Stomach smooth muscle (tissue), 2 donors: ENCODE data around the gene PPM1G.

Experiments used
- H3K27ac ChIP-seq: one replicate; pipeline ENCODE4 v1.7.0; 2013; ENCODE audit warnings: mild to moderate bottlenecking, low read length, inconsistent platforms
- H3K27me3 ChIP-seq, 2 donors: one replicate each; pipeline ENCODE4 v1.7.0; 2013; ENCODE audit warnings: low read length in 2 of 2; ENCODE audit not compliant: insufficient read depth in 2 of 2, control insufficient read depth in 1 of 2
- H3K36me3 ChIP-seq, 2 donors: one replicate each; pipeline ENCODE4 v1.7.0; 2013; ENCODE audit warnings: low read length in 2 of 2; ENCODE audit not compliant: control insufficient read depth in 2 of 2, insufficient read depth in 2 of 2
- H3K4me1 ChIP-seq: one replicate; pipeline ENCODE4 v1.7.0; 2013; ENCODE audit warnings: low read length; ENCODE audit not compliant: control insufficient read depth, insufficient read depth
- H3K4me3 ChIP-seq, 2 donors: one replicate each; pipeline ENCODE4 v1.7.0; 2013; ENCODE audit warnings: low read length in 2 of 2
- H3K9ac ChIP-seq, 2 donors: one replicate each; pipeline ENCODE4 v1.7.0; 2013; ENCODE audit warnings: low read length in 2 of 2, mild to moderate bottlenecking in 1 of 2
- H3K9me3 ChIP-seq, 2 donors: one replicate each; pipeline ENCODE4 v1.7.0; 2013; ENCODE audit warnings: low read length in 2 of 2; ENCODE audit not compliant: control insufficient read depth in 2 of 2
- donor health status: healthy.
- donor health status: Pancreatic carcinoma.

The PPM1G gene

DNA sequence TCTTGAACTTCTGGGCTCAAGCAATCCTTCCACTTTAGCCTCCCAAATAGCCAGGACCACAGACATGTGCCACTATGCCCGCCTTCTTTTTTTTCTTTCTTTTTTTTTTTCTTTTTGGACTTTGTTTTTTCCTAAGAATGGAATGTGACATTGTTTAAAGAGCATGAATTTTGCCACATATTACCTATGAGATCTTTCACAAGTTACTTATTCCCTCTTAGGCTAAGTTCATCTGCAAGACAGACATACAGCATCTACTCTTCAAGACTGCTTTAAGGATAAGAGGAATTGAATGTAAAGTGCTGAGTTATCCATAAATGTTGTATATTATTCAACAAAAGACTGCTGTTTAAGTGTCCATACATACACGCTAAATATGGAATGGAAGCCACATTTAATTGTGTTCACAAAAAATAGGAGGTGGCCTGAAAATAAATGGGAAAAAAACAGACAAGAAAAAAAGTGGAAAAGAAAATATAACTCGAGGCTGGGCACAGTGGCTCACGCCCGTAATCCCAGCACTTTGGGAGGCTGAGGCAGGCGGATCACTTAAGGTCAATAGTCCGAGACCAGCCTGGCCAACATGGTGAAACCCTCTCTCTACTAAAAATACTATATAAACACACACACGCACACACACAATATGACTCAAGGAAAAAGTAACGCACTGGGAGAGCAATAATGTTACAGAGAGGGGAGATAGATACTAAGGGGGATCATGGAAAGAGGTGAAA, 3.2 kb upstream of the PPM1G start:
- Histone ChIP-seq H3K27me3 (no peaks in the 10 kb centered on the region), H3K4me1 (peaks cover 12% of the 10 kb centered on the region)

DNA sequence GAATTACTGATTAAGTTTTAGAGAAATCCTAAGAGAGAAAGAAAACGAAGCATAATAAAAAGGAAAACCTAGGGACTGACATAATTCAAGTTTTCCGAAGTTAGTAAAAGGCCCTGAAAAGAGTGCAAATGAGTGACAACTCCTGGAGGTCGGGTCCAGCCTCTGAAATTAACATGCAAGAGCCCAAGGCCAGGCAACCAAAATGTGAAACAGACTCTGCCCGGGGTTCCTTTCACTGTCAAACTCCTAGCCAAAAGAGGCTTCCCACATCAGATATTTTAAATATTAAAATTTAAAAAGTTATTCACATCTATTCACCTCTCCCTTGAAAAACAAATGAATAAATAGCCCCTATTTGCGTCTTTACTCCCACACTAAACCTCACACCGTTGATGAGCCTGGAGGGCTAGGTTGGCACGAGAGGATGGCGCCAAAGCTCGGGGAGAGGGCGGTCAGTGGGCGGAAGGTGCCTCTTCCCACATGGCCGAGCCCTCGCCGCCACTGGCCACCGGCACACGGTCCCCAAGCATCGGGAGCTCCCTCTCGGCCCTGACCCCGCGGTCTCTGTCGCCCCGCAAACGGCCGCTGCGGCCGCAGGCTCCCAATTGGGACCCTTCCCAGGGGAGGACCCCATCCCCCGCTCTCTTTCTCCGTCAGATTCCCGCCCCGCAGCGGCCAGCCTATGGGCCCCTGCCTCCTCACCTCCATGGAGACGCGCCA, 630 bp downstream of the PPM1G start:
- Histone ChIP-seq H3K4me1 (peaks cover 12% of the 10 kb centered on the region), H3K27me3 (no peaks in the 10 kb centered on the region), H3K4me3 (peak overlapping the region; percentile 89 to 93), H3K36me3 (no peaks in the 10 kb centered on the region), H3K9ac (peak overlapping the region; percentile 84 to 94), H3K27ac (peak overlapping the region; percentile 69), H3K9me3 (no peaks in the 10 kb centered on the region)

More for the DNA sequence above, 3.2 kb upstream of the PPM1G start:
- no peak overlapping the region for H3K27ac ChIP-seq
- no peaks in the 10 kb centered on the region for H3K36me3 ChIP-seq
- H3K4me3 ChIP-seq, result no peak overlapping the region
- H3K9me3 ChIP-seq, result no peaks in the 10 kb centered on the region
- no peak overlapping the region for H3K9ac ChIP-seq

DNA sequence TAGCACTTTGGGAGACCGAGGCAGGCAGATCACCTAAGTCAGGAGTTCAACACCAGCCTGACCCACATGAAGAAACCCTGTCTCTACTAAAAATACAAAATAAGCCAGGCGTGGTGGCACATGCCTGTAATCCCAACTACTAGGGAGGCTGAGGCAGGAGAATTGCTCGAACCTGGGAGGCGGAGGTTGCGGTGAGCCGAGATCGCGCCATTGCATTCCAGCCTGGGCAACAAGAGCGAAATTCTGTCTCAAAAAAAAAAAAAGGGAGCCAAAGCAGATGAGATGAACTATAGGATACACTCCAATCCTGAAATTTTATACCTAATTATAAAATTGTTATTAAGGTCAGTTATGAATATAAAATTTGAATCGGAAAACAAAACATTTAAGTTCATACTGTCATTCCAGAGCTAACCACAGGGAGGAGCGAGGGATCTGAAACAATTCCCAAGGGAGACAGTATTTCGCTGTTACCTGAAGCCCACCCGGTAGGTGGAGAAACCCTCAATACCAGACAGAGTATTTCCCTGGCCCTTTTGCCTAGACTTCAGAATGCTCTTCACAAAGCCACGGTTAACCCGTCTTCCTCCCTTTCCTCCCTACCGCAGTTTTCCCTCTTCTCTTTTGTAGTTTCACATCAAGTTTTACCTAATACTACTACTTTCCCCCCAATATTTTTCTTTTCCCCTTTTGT, 1.4 kb downstream of the PPM1G start:
- peaks cover 12% of the 10 kb centered on the region for H3K4me1 ChIP-seq
- H3K27me3 ChIP-seq, result no peaks in the 10 kb centered on the region
- no peak overlapping the region for H3K27ac ChIP-seq
- no peaks in the 10 kb centered on the region for H3K9me3 ChIP-seq
- peak overlapping the region; percentile 84 to 94 for H3K9ac ChIP-seq
- H3K36me3 ChIP-seq, result no peaks in the 10 kb centered on the region
- H3K4me3 ChIP-seq, result peak overlapping the region; percentile 89 to 93

DNA sequence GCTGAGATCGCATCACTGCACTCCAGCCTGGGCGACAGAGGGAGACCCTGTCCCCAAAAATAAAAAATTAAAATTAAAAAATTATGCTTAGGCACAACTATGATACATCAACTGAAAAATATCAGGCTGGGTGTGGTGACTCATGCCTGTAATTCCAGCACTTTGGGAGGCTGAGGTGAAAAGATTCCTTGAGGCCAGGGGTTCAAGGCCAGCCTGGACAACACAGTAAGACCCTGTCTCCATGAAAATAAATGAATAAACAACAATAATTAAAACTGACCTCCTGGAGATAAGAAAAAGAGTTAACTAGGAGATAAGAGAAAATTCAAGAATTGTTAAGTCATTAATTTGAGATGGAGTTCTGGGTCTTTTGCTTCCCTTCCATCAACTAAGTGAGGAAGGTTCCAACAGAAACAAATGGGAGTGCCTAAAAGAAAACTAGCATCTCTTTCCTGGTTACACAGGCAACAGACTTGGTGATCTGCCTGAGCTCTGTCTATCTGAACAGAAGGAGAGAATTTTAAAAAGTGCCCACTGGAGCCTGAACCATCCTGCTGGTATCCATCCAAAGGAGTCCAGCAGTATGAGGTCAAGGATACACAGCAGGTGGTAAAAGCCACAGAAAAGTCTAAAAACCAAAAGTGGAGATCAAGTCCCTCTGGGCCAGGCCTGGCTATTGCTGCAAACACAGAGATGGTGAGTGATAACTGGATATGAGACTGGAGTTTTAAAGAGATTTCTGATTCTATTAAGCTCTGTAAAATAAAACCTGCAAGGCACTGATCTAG, 8.8 kb downstream of the PPM1G start:
- H3K4me1 ChIP-seq, result no peaks in the 10 kb centered on the region
- no peak overlapping the region for H3K9ac ChIP-seq
- no peak overlapping the region for H3K4me3 ChIP-seq
- H3K27me3 ChIP-seq, result no peaks in the 10 kb centered on the region
- H3K27ac ChIP-seq, result no peak overlapping the region
- H3K36me3 ChIP-seq, result no peaks in the 10 kb centered on the region
- no peaks in the 10 kb centered on the region for H3K9me3 ChIP-seq

DNA sequence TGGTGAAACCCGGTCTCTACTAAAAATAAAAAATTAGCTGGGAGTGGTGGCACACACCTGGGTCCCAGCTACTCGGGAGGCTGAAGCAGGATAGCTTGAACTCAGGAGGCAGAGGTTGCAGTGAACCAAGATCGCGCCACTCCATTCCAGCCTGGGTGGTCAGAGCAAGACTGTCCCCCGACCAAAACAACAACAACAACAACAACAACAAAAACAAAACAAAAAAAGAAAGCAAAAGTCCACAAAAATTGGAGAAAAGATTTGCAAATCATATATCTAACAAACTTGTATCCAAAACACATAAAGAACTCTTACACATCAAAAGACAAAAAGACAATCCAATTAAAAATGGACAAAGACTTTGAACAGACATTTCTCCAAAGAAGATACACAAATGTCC, 10.4 kb downstream of the PPM1G start:
- Histone ChIP-seq H3K9ac (no peak overlapping the region), H3K4me1 (no peaks in the 10 kb centered on the region), H3K36me3 (no peaks in the 10 kb centered on the region), H3K4me3 (no peak overlapping the region), H3K9me3 (no peaks in the 10 kb centered on the region), H3K27ac (no peak overlapping the region), H3K27me3 (no peaks in the 10 kb centered on the region)

DNA sequence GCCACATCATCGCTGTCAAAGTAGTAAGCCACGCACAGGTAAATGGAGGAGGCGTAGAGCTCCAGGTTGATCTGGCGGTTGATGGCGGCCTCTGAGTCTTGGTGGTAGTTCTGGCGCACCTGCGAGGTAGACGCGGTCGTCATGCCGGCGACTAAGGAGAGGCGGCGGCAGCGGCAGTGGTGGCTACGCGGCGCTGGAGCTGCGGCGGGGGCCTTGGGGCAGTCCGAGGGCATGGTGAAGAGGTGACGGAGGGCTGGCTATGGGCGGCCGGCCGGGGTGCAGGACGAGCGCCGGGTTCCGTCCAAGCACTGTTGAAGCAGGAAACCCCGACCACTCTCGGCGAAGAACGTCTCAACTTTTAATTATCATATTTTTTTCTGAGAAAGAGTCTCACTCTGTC, 16.2 kb downstream of the PPM1G start:
- H3K9ac ChIP-seq, result no peak overlapping the region
- no peaks in the 10 kb centered on the region for H3K27me3 ChIP-seq
- no peak overlapping the region for H3K27ac ChIP-seq
- peaks cover 0 to 2% of the 10 kb centered on the region in 2 donors for H3K36me3 ChIP-seq
- H3K4me3 ChIP-seq, result no peak overlapping the region
- H3K4me1 ChIP-seq, result no peaks in the 10 kb centered on the region
- no peaks in the 10 kb centered on the region for H3K9me3 ChIP-seq

DNA sequence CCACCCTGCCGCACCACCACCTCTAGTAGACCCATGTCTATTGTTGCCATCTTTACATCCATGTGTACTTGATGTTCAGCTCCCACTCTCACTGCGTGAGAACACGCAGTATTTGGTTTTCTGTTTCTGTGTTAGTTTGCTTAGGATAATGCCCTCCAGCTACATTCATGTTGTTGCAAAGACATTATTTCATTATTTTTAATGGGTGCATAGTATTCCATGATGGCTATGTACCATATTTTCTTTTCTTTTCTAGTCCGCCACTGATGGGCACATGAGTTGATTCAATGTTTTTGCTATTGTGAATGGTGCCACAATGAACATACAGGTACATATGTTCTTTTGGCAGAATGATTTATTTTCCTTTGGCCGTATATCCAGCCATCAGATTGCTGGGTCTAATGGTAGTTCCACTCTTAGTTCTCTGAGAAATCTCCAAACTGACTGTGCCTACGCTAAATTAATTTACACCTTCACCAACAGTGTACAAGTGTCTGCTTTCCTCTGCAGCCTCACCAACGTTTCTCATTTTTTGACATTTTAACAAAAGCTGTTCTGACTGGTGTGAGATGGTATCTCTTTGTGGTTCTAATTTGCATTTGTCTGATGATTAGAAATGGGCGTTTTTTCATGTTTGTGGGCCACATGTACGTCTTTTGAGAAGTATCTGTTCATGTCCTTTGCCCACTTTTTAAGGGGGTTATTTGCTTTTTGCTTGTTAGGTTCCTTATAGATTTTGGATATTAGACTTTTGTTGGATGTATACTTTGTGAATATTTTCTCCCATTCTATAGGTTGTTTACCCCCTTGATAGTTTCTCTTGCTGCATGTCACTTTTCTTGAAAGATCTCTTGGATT, 18.3 kb downstream of the PPM1G start:
- Histone ChIP-seq H3K9ac (no peak overlapping the region), H3K4me3 (no peak overlapping the region), H3K9me3 (no peaks in the 10 kb centered on the region), H3K36me3 (peaks cover 1 to 2% of the 10 kb centered on the region in 2 donors), H3K27me3 (no peaks in the 10 kb centered on the region), H3K27ac (no peak overlapping the region), H3K4me1 (no peaks in the 10 kb centered on the region)

DNA sequence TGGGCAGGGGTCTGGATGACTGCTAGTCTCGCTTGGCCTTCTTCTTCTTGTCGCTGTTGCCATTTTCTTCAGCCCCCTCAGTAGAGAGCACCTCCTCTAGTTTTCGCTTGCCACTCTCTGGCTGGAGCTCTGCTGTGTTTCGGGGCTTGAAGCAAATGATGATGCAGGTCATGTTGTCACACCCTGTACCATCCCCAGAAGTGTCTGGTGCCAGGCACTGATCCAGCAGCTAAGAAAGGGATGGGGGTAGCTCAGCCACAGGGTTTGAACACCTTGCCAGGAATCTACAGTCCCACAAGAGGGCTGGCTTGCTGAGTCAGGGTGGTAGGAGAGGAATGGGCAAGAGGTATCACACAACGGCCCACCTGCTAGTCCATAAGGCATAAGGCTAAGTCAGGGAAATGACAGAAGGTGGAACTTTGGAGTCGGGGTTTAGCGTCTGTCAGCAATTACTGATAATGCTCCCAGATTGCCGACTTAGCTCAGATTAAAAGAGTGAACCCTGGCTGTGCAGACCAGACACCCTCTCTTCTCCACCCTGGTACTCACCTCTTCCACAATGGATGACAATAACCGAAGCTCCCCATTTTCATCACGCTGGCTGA, 27.7 kb downstream of the PPM1G start:
- Histone ChIP-seq H3K9ac (peak overlapping the region in 1 of 2 donors; percentile 21), H3K36me3 (peaks cover 27 to 48% of the 10 kb centered on the region in 2 donors), H3K27ac (peak overlapping the region; percentile 94), H3K4me1 (peaks cover 21% of the 10 kb centered on the region), H3K4me3 (peak overlapping the region in 1 of 2 donors; percentile 83), H3K9me3 (no peaks in the 10 kb centered on the region), H3K27me3 (no peaks in the 10 kb centered on the region)

DNA sequence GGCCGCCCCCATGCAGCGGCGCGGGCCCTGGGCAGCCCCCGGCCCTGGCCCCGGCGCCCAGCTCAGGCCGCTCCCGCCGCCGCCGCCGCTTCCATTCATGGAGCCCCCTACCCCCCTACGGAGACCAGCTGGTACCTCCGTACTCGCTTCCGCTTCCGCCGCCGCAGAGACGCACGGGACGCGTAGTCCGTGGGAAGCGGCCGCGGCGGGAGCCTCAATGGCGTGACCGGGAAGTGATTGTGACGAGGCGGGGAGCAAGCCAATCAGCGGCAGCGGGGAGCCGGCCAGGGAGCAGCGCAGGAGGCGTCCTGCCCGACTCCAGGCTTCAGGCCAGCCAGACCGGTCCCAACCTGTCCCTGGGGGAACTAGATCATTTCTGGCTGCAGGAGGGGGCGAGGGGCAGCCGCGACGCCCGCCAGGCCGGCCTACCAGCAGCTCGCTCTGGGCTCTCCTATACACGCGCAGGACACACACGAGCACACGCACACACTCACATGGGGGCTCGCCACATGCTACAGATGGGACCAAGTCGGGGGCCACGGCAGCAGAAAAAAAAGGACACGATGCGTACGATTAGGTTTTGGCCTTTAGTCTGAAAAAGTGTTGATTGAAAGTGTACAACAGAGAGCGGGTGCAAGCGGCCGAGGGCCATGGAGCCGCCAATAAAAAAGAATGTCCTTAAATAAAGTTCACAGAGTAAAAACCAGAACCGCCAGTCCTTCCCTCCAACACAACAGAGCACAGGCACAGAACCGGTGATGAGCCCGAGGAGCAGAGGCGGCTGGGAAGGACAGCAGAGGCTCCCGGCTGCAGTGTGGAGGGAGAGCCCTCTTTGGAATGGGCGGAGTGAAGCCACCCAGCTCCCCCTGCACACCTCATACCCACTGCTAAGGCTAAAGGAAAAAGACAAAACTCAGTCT, 28.5 kb downstream of the PPM1G start, which contains the start of gene ZNF513:
TSS of gene ZNF513 (minus strand) at position 109 of the 920 bp plus-strand sequence. CDS start 208 bp downstream, outside the sequence.
- Histone ChIP-seq H3K27me3 (no peaks in the 10 kb centered on the region), H3K27ac (peak within 1 kb of the TSS; percentile 94), H3K9ac (peak within 1 kb of the TSS; percentile 88 to 92), H3K4me1 (peaks cover 21% of the 10 kb centered on the region), H3K36me3 (peaks cover 35 to 54% of the 10 kb centered on the region in 2 donors), H3K4me3 (peak within 1 kb of the TSS; percentile 83), H3K9me3 (no peaks in the 10 kb centered on the region)
